ENCODE data around the gene UBL4B.
"Not testable (repeated sequence)": the region's sequence is repeated elsewhere in the genome, so short reads cannot be mapped to it uniquely, and the experiment has no call there.

The UBL4B gene

DNA sequence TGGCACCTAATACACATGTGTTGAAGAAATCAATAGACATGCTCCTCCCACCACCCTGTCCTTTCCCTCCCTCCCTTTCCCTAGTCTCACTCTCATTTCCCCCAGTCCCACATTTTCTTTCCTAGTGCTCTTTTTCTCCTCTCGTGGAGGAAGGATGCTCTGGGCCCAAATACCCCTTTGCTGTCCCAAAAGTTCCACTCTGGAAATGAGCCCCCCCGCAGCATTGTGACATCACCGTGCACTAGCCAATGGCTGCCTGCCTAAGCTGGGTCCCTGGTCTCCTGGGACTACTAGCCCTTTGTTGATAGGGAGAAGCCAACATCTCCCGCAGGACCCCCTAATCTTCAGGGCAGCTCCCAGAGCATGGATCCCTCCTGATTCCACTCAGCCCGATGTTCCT, at the start of gene UBL4B:
Gene UBL4B, plus strand, starts transcription at position 301 of the 400 bp plus-strand sequence. Its CDS starts 92 bp downstream, at position 393.
- no peak for DNase-seq

GRCh38 chr1:110062612-110063011, 49.6 kb upstream of the UBL4B start:
- DNase-seq = no peak

GRCh38 chr1:110063781-110064180, 48.5 kb upstream of the UBL4B start:
- DNase-seq = no peak

- DNase-seq = no peak
These were observed 47.5 kb upstream of the UBL4B start for GRCh38 chr1:110064576-110065337.

DNA sequence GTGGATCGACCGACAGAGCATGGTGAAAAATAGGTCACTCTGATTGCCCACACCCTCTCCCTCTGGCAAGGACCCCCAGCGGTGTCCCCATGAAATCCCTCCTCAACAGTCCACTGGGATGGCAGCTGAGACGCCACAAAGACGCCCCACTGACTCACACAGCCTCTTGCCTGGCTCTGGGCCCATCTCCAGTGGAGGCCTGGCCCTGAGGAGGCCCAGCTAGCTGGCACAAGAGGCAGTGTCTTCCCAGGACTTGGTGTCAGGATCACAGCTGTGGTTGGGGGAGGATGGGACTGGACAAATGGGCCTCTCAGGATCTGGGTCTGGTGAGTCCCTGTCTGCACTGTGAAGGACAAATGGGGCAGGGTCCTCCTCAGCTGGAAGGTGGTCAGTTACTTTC, 46.4 kb upstream of the UBL4B start:
- DNase-seq = no peak

DNA sequence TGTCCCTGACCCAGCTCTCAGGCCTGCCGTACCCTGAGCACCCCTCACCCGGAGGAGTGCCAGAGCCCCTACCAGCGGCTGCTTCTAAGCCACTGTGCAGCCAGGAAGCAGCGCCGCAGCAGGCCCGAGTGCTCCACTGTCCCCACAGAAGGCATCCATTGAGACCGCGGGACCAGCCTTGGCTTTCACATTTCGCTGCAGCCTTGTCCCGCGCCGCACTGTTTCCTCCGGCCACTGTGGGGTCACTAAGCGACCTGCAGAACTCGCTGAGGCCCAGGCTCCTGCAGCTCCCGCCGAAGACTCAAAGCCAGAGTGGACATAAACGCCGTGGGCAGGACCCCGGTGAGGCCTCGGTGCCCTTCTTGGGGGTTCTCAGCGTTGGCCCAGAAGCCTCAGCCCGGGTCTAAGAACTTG, 44.8 kb upstream of the UBL4B start:
- DNase-seq = no peak

DNA sequence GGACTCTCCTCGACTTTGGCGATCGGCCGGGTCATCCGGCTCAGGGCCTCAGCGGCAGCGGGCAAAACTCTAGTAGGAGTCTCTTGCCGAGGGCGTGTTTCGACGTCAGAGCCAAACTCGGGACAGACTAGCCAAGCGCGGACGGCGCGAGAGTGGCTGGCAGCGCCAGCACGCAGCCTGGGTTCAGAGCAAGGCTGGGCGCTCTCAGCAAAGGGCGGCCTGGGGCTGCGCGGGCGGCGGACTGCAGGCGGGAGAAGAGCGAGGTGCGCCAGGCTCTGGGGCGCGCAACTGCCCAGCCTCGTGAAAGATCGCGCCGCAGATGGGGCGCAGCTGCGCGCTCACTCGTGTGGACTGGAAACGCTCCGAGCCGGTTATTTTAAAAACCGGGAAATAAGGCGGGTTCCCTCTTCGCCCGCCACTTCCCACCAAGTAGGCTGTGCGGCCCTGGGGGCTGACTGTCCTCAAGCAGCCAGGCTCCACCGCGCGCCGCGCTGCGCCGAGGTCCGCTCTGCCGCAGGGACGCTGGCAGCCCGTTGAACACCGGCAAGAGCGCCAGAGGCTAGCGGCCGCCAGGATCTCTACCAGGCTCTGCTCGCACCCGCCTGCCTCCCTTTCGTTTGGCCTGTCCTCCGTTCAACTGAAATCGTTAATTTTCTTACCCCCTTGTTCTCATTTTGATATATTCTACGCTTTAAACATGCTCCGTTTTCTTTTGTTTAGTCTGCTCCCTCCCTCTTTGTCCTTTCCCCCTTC, 44.2 kb upstream of the UBL4B start:
- DNase-seq = no peak

- DNase-seq = no peak
These were observed 43.4 kb upstream of the UBL4B start for GRCh38 chr1:110068646-110069403.

DNA sequence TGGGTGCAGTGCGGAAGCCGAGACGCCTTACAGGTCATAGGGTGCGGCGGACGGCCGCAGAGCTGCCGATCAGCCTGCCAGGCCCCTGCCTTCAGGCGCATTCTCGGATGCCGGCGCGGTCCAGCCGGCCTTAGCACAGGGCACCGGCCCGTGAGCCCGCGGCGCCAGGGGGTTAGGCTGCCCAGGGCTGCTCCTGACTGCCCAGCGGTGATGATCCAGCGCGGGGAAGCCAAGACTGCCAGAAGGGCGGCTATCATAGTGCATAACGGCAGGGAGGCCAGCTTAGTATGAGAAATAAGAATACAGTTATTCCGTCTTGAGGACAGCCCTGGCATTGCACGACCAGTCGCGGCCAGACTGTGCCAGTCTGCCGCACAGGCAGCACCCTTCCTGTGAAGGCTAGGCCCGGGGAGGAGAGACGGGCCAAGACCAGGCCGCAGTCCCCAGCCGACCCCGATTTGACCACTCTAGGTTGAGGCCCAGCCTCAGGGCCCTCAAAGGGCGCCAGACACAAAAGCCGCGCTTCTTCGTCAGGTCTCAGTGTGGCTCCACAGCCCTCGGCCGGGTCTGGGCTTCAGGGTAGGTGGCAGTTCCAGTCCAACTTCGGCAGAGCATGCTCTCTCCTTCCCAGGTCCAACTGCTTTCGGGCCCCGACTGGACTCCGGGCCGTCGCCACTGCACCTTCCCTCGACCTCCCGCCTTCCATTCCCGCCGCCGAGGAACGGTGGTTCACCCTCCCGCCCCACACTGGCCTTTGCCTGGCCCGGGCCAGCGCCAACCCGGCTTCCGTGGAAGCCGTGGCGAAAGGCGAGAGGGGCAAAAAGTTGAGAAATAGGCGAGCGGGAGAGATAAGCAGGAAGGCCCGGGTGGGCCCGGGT, 42.6 kb upstream of the UBL4B start:
- DNase-seq = no peak

DNA sequence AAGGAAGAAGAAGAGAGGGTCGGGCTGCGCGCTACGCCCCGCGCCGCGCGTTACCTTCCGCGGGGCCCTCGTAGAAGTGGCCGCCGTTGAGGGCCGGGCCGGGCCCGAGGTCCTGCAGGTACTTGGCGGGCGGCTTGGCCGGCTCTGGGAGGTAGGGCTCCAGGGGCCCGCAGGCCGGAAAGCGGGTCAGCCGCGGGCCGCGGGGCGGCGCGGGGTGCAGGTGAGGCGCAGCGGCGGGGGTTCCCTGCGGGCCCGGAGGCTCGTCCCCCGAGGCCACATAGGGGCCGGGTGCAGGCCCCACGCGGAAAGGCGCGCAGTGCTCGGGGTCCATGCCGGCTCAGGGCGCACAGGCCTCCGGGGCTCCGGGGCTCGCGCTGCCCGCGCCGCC, 42.0 kb upstream of the UBL4B start:
- DNase-seq = no peak

DNA sequence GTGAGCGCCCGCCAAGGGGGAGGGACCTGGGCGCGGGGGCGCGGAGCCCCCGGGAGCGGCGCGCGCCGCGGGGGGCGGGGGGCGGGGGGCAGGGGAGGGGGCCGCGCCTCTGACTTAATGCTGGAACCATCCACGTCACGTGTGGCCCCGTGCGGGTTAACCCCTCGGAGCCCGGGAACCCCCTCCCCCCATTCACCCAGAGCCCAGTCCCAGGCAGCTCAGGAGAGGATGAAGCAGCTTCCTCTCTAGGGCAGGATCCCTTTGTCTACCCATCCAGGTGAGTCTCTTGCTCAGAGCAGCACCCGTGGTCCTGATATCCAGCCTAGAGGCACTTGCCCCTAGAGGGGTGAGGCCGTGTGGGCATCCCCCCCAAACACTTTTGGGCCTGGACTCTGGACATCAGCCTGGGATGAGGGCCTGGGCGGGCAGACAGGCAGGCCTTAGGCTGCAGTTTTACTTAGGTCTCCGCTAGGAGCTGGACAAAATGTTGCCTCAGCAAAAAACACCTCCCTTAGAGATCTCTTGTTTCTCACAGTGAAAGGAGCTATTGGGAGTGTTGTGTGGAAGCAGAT, 41.5 kb upstream of the UBL4B start, which contains the start of gene ALX3:
Gene ALX3, minus strand, starts transcription at position 2 of the 572 bp plus-strand sequence. CDS start 60 bp downstream, outside the sequence.
- DNase-seq = no peak

- DNase-seq = no peak
These were observed 38.1 kb upstream of the UBL4B start for GRCh38 chr1:110074166-110074565.

DNA sequence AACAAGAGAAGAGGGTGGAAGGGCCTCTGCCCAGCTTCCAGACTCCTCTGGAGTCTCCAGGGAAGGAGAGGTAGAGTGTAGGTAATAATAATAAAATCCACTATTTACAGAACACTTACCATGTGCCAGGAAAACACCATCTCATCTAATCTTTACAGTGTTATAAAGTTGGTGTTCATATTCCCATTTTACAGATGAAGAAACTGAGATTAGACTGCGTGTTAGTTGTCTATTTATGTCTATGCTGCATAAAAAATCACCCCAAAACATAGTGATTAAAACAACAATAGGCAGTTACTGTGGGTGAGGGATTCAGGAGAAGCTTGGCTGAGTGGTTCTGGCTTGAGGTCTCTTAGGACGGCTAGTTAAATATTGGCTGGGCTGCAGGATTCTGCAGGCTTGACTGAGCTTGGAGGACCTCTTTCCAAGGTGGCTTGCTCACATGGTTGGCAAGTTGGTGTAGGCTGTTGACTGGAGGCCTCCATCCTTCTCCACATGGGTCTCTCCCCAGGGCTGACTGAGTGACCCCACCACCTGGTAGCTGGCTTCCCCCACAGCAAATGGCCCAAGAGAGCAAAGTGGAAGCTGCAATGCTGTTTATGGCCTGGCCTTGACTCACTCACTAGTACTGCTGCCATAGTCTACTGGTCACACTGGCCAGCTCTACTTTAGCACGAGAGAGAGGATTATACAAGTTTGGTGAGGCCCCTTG, 35.3 kb upstream of the UBL4B start:
- no peak for DNase-seq

DNA sequence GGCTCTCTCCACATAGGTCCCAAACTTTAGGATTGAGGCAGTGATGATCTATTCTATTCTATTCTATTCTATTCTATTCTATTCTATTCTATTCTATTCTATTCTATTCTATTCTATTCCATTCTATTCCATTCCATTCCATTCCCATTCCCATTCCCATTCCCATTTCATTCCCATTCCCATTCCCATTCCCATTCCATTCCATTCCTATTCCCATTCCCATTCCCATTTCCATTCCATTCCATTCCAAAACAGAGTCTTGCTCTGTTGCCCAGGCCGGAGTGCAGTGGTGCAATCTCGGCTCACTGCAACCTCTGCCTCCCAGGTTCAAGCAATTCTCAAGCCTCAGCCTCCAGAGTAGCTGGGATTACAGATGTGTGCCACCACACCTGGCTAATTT, 32.2 kb upstream of the UBL4B start:
- DNase-seq = not testable (repeated sequence)

DNA sequence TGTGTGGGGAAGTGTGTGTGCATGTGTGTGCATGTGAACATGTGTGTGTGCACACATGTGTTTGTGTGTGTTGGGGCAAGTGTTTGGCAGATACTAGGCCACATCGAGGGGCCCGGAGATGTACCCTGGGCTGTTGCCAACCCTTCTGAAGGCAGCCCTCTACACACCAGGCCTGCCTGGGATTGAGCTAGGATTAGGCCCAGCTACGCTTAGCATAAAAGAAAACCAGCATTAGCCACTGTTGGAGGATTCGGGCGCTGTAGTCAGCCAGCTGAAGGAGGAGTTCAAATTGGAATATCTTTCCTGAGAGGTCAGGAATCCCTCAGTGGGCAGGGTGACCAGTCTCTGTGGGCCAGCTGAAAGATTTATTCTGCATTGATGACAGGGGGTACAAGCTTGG, 31.2 kb upstream of the UBL4B start:
- no peak for DNase-seq

- DNase-seq = no peak
These were observed 29.8 kb upstream of the UBL4B start for GRCh38 chr1:110082477-110082876.

- no peak for DNase-seq
These were observed 29.0 kb upstream of the UBL4B start for GRCh38 chr1:110083061-110083865.

DNA sequence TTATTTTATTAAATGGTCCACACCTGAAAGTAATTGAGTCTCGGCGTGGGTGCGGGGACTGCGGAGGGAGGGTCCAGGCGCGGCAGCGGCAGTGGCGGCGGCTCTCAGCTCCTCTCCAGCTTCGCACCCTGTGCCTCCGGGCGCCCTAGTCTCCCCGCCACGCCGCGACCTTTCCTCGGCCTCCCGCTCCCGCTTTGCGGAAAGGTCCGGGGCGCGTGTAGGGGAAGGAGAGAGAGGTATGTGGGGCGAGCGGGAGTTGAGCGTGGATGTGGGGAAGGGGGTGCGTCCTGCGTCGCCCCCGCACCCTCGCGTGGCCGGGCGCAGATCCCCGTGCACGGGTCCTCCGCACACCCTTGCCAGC, 28.4 kb upstream of the UBL4B start:
- no peak for DNase-seq

DNA sequence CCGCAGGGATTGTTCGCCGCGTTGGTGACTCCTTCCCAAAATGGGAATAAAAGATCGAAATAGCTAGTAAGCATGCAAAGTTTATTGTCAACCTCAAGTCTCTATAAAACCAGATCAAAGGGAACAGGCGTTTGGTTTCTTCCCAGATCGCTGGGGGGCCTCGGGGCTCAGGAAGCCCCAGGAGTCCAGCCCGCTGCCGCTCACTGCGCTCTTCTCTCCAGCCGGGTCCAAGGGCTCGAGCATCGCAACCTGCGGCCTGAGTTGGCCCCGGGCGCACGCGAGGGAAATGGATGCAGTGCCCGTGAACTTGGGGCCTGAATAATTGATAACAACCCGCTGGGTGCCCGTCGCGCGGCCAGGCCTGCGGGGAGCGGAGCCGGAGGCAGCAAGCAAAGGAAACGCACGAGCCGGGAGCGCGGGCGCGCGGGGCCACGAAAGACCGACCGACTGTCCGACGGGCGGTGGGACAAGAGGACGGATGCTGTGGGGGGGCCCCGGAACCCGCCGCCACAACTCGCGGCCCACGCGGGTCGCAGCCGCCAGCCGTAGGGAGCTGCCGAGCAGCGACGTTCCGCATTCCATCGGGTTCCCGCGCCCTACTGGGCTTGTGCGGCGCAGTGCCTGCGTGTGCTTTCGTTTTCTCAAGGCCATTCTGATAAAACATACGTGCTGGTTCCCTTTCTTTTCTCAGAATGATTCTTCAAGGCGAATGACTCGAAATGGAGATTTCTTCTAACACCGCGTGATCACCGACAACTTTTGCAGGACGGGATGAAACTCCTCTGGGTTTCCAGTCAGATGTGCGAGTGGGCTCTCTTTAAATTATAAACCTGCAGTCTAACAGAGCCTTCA, 27.8 kb upstream of the UBL4B start:
- DNase-seq = no peak

- DNase-seq = no peak
These were observed 26.6 kb upstream of the UBL4B start for GRCh38 chr1:110085671-110086070.

Data from COR-L47 (cell line).